ENCODE data around the gene FBXL13. TPM values are rescaled to one million over a fixed set of nuclear protein-coding genes. Genes with fewer than 3 reads are reported as not detected.

Gene FBXL13
- total and polyA plus RNA-seq, 2 experiments from 2014 or later, result 1.2 to 2.5 TPM

- TF ChIP-seq, protein P1, sequence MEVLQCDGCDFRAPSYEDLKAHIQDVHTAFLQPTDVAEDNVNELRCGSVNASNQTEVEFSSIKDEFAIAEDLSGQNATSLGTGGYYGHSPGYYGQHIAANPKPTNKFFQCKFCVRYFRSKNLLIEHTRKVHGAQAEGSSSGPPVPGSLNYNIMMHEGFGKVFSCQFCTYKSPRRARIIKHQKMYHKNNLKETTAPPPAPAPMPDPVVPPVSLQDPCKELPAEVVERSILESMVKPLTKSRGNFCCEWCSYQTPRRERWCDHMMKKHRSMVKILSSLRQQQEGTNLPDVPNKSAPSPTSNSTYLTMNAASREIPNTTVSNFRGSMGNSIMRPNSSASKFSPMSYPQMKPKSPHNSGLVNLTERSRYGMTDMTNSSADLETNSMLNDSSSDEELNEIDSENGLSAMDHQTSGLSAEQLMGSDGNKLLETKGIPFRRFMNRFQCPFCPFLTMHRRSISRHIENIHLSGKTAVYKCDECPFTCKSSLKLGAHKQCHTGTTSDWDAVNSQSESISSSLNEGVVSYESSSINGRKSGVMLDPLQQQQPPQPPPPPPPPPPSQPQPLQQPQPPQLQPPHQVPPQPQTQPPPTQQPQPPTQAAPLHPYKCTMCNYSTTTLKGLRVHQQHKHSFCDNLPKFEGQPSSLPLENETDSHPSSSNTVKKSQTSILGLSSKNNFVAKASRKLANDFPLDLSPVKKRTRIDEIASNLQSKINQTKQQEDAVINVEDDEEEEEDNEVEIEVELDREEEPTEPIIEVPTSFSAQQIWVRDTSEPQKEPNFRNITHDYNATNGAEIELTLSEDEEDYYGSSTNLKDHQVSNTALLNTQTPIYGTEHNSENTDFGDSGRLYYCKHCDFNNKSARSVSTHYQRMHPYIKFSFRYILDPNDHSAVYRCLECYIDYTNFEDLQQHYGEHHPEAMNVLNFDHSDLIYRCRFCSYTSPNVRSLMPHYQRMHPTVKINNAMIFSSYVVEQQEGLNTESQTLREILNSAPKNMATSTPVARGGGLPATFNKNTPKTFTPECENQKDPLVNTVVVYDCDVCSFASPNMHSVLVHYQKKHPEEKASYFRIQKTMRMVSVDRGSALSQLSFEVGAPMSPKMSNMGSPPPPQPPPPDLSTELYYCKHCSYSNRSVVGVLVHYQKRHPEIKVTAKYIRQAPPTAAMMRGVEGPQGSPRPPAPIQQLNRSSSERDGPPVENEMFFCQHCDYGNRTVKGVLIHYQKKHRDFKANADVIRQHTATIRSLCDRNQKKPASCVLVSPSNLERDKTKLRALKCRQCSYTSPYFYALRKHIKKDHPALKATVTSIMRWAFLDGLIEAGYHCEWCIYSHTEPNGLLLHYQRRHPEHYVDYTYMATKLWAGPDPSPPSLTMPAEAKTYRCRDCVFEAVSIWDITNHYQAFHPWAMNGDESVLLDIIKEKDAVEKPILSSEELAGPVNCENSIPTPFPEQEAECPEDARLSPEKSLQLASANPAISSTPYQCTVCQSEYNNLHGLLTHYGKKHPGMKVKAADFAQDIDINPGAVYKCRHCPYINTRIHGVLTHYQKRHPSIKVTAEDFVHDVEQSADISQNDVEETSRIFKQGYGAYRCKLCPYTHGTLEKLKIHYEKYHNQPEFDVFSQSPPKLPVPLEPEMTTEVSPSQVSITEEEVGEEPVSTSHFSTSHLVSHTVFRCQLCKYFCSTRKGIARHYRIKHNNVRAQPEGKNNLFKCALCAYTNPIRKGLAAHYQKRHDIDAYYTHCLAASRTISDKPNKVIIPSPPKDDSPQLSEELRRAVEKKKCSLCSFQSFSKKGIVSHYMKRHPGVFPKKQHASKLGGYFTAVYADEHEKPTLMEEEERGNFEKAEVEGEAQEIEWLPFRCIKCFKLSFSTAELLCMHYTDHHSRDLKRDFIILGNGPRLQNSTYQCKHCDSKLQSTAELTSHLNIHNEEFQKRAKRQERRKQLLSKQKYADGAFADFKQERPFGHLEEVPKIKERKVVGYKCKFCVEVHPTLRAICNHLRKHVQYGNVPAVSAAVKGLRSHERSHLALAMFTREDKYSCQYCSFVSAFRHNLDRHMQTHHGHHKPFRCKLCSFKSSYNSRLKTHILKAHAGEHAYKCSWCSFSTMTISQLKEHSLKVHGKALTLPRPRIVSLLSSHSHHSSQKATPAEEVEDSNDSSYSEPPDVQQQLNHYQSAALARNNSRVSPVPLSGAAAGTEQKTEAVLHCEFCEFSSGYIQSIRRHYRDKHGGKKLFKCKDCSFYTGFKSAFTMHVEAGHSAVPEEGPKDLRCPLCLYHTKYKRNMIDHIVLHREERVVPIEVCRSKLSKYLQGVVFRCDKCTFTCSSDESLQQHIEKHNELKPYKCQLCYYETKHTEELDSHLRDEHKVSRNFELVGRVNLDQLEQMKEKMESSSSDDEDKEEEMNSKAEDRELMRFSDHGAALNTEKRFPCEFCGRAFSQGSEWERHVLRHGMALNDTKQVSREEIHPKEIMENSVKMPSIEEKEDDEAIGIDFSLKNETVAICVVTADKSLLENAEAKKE (CRISPR knock-in tag; IDR thresholded peaks at IDR 0.05), result no peak
Observed at GRCh38 chr7:102864958-102865357, 209.6 kb downstream of the FBXL13 start (continued).

- Histone ChIP-seq H3K27me3 (ENCODE audit: insufficient read depth) (no peaks in the 10 kb centered on the region), H4K20me1 (replicated peaks; ENCODE audit: insufficient read depth) (no peaks in the 10 kb centered on the region), H3K36me3 (ENCODE audit: insufficient read depth) (no peaks in the 10 kb centered on the region), H3K4me3 (no peak overlapping the region), H3K4me2 (no peak overlapping the region), H2AFZ (no peak overlapping the region), H3K4me1 (ENCODE audit: insufficient read depth) (no peaks in the 10 kb centered on the region), H3K27ac (ENCODE audit: low read depth) (no peak overlapping the region), H3K9me2 (ENCODE audit: insufficient read depth) (no peaks in the 10 kb centered on the region), H3F3A (replicated peaks; ENCODE audit: low read depth) (no peaks in the 10 kb centered on the region), H3K79me2 (replicated peaks; ENCODE audit: insufficient read depth) (no peaks in the 10 kb centered on the region)
- no peak for DNase-seq (ENCODE audit: low spot score)
- H3K4me1 Mint-ChIP-seq, result peaks cover 12% of the 10 kb centered on the region
- no peak overlapping the region for H3K27ac Mint-ChIP-seq
- no peaks in the 10 kb centered on the region for H3K36me3 Mint-ChIP-seq (ENCODE audit: low read depth)
- H3K9me3 Mint-ChIP-seq, result no peaks in the 10 kb centered on the region
- no peak overlapping the region for H3K4me3 Mint-ChIP-seq
- no peak for ATAC-seq
- no peaks in the 10 kb centered on the region for H3K27me3 Mint-ChIP-seq (ENCODE audit: insufficient read depth, low read depth, poor library complexity)
- TF ChIP-seq EZH2phosphoT487 (IDR thresholded peaks at IDR 0.05; ENCODE audit: unreplicated experiment), result no peak
- no peak for TF ChIP-seq JUNB (IDR thresholded peaks at IDR 0.05; ENCODE audit: unreplicated experiment)
- no peak for TF ChIP-seq POLR2AphosphoS5 (IDR thresholded peaks at IDR 0.05; ENCODE audit: low read depth)
- TF ChIP-seq STAT1 (IDR thresholded peaks at IDR 0.05; ENCODE audit: unreplicated experiment), result no peak
- TF ChIP-seq EZH2 (IDR thresholded peaks at IDR 0.05; ENCODE audit: low read depth, unreplicated experiment), result no peak
- TF ChIP-seq, protein P2, sequence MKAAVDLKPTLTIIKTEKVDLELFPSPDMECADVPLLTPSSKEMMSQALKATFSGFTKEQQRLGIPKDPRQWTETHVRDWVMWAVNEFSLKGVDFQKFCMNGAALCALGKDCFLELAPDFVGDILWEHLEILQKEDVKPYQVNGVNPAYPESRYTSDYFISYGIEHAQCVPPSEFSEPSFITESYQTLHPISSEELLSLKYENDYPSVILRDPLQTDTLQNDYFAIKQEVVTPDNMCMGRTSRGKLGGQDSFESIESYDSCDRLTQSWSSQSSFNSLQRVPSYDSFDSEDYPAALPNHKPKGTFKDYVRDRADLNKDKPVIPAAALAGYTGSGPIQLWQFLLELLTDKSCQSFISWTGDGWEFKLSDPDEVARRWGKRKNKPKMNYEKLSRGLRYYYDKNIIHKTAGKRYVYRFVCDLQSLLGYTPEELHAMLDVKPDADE (IDR thresholded peaks at IDR 0.05), result no peak
- TF ChIP-seq CREB1 (CRISPR knock-in tag; IDR thresholded peaks at IDR 0.05; ENCODE audit: low read depth), result no peak
- no peak for TF ChIP-seq REST (IDR thresholded peaks at IDR 0.05; ENCODE audit: unreplicated experiment)
- no peak for TF ChIP-seq ZNF331 (CRISPR knock-in tag; IDR thresholded peaks at IDR 0.05; ENCODE audit: low read depth)
- TF ChIP-seq CTCF (conservative IDR thresholded peaks at IDR 0.05; ENCODE audit: low read depth in 2 of 2), result no peak
Observed at GRCh38 chr7:102860351-102860811, 214.2 kb downstream of the FBXL13 start.

All from GM23338 (cell line).